HCT116 (cell line): ENCODE results near the gene HCN4. TPM values are rescaled to one million over a fixed set of nuclear protein-coding genes. Genes with fewer than 3 reads are reported as not detected.

Experiments
- ATAC-seq: fragments of 200-7000 bp; cut with Tn5 transposase; 2 replicates; pipeline ENCODE4 v1.9.1; 2020; ENCODE audit warnings: mild to moderate bottlenecking, moderate library complexity
- BruUV-seq: library from RNA; stranded (reverse); fragments of 400-500 nt; replicated peaks from 2 replicates; lab custom pipeline; 2021; lab: Mats Ljungman, UMichigan
- CTCF ChIA-PET: fragments of 300-600 bp; sonication (Branson Sonifier 250); formaldehyde crosslinking; loops from one replicate; lab custom pipeline; 2021; ENCODE audit warnings: antibody characterized with exemption; lab: Charles Lee
- POLR2A ChIA-PET: fragments of 300-600, 350-600 bp; sonication (Branson Sonifier 250); formaldehyde crosslinking; loops from one replicate; lab custom pipeline; 2021; ENCODE audit warnings: antibody characterized with exemption; lab: Charles Lee
- RAD21 ChIA-PET, 2 experiments: fragments of 300-600 bp; sonication (Branson Sonifier 250); formaldehyde crosslinking; loops; one replicate each; lab custom pipeline; 2023; ENCODE audit warnings: low total read pairs in 2 of 2; ENCODE audit not compliant: uncharacterized antibody in 2 of 2, unreplicated experiment in 2 of 2, low non-redundant PET in 1 of 2; lab: Charles Lee
- DNase-seq: peaks from one replicate; pipeline ENCODE4 v3.0.0-alpha.2; 2010; ENCODE audit warnings: low read depth, low spot score
- H2AFZ ChIP-seq: fragments of 200-600 bp; shearing (Covaris generic), sonication (generic); 2 replicates; pipeline ENCODE4 v1.6.1; 2017; ENCODE audit warnings: low read depth, mixed run types, mixed read lengths, antibody characterized with exemption, low read length; ENCODE audit not compliant: poor library complexity, severe bottlenecking
- H3K27ac ChIP-seq: 2 replicates; pipeline ENCODE4 v1.5.1; 2012; ENCODE audit warnings: low read depth, low read length
- H3K27me3 ChIP-seq: fragments of 200-600 bp; sonication (generic); 2 replicates; pipeline ENCODE4 v1.6.1; 2016; ENCODE audit warnings: mixed run types, low read length, mixed read lengths; ENCODE audit not compliant: insufficient read depth
- H3K36me3 ChIP-seq, 2 experiments: fragments of 200-500 bp in 1 of 2; fragments of 200-600 bp in 1 of 2; sonication (Bioruptor generic) in 1 of 2; sonication (generic) in 1 of 2; 2 replicates each; pipeline versions ENCODE4 v1.5.1 to v1.6.1; 2014 to 2016; ENCODE audit warnings: low read length in 2 of 2, inconsistent platforms in 1 of 2, mixed read lengths in 1 of 2, mixed run types in 1 of 2; ENCODE audit not compliant: insufficient read depth in 2 of 2, control insufficient read depth in 1 of 2
- H3K4me1 ChIP-seq, 2 experiments: fragments of 200-600 bp in 1 of 2; sonication (generic) in 1 of 2; 2 replicates each; pipeline versions ENCODE4 v1.5.1 to v1.6.1; 2012 to 2017; ENCODE audit warnings: low read length in 2 of 2, inconsistent platforms in 1 of 2, mild to moderate bottlenecking in 1 of 2, mixed read lengths in 1 of 2, mixed run types in 1 of 2, moderate library complexity in 1 of 2; ENCODE audit not compliant: insufficient read depth in 2 of 2, control insufficient read depth in 1 of 2
- H3K4me2 ChIP-seq: fragments of 200-600 bp; sonication (generic); 2 replicates; pipeline ENCODE4 v1.6.1; 2017; ENCODE audit warnings: mixed run types, low read length, mixed read lengths
- H3K4me3 ChIP-seq, 2 experiments: fragments of 200-600 bp in 1 of 2; sonication (generic) in 1 of 2; replicated peaks in 1 of 2; 2 replicates each; pipeline ENCODE4 v1.5.1; 2011 to 2016; ENCODE audit warnings: low read length in 2 of 2, control low read depth in 1 of 2, low read depth in 1 of 2, mild to moderate bottlenecking in 1 of 2, mixed read lengths in 1 of 2, mixed run types in 1 of 2
- H3K79me2 ChIP-seq: fragments of 200-600 bp; sonication (generic); 2 replicates; pipeline ENCODE4 v1.6.1; 2017; ENCODE audit warnings: mild to moderate bottlenecking, mixed run types, low read length, moderate library complexity, mixed read lengths; ENCODE audit not compliant: insufficient read depth
- H3K9ac ChIP-seq: fragments of 200-600 bp; sonication (generic); 2 replicates; pipeline ENCODE4 v1.6.1; 2016; ENCODE audit warnings: low read length, mixed read lengths
- H3K9me2 ChIP-seq: fragments of 200-600 bp; sonication (generic), shearing (Covaris generic); 2 replicates; pipeline ENCODE4 v1.6.1; 2017; ENCODE audit warnings: mixed run types, mild to moderate bottlenecking, moderate library complexity; ENCODE audit not compliant: insufficient read depth
- H3K9me3 ChIP-seq, 2 experiments: fragments of 200-500 bp in 1 of 2; fragments of 200-600 bp in 1 of 2; sonication (Bioruptor generic) in 1 of 2; sonication (generic) in 1 of 2; 2 replicates each; pipeline ENCODE4 v1.6.1; 2014 to 2017; ENCODE audit warnings: low read length in 2 of 2, mixed read lengths in 2 of 2, inconsistent platforms in 1 of 2, low read depth in 1 of 2, mild to moderate bottlenecking in 1 of 2, mixed run types in 1 of 2, moderate library complexity in 1 of 2; ENCODE audit not compliant: control insufficient read depth in 1 of 2, insufficient read depth in 1 of 2
- H4K20me1 ChIP-seq: fragments of 200-600 bp; sonication (generic), shearing (Covaris generic); 2 replicates; pipeline ENCODE4 v1.6.1; 2017; ENCODE audit warnings: mixed run types, mild to moderate bottlenecking, moderate library complexity; ENCODE audit not compliant: insufficient read depth
- CBX3 ChIP-seq: IDR thresholded peaks from 2 replicates; pipeline ENCODE4 v1.6.1; 2012; ENCODE audit warnings: low read depth
- CEBPB ChIP-seq: IDR thresholded peaks from 2 replicates; pipeline ENCODE4 v1.6.1; 2012; ENCODE audit warnings: low read depth
- EGR1 ChIP-seq: IDR thresholded peaks from 2 replicates; pipeline ENCODE4 v1.6.1; 2012; ENCODE audit warnings: low read depth
- FOSL1 ChIP-seq: IDR thresholded peaks from 2 replicates; pipeline ENCODE4 v1.6.1; 2012; ENCODE audit warnings: low read depth
- RAD21 ChIP-seq: IDR thresholded peaks from 2 replicates; pipeline ENCODE4 v1.6.1; 2012; ENCODE audit warnings: low read depth, mild to moderate bottlenecking
- SP1 ChIP-seq: IDR thresholded peaks from 2 replicates; pipeline ENCODE4 v1.6.1; 2012; ENCODE audit warnings: low read depth
- SRF ChIP-seq: IDR thresholded peaks from 2 replicates; pipeline ENCODE4 v1.6.1; 2012; ENCODE audit warnings: low read depth
- TCF7L2 ChIP-seq: IDR thresholded peaks from 2 replicates; pipeline ENCODE4 v1.7.0; 2011; ENCODE audit warnings: borderline replicate concordance, inconsistent platforms; ENCODE audit not compliant: insufficient read depth, insufficient read length; ENCODE audit errors: extremely low read depth
- YY1 ChIP-seq: IDR thresholded peaks from 2 replicates; pipeline ENCODE4 v1.6.1; 2011; ENCODE audit warnings: low read length, low read depth, moderate library complexity, mild to moderate bottlenecking; ENCODE audit not compliant: insufficient replicate concordance; ENCODE audit errors: extremely low read depth
- ZNF274 ChIP-seq: fragments of 200-500 bp; sonication (Bioruptor generic); IDR thresholded peaks from 2 replicates; pipeline ENCODE4 v1.6.1; 2014; ENCODE audit warnings: mild to moderate bottlenecking, low read depth, low read length, inconsistent platforms
- intact Hi-C: fragments of 100-400 bp; cut with micrococcal nuclease; formaldehyde crosslinking; loops from 2 replicates; pipeline ENCODE4 v1.10.0; 2022
- total RNA-seq: library from RNA; stranded (reverse); gene quantifications from one replicate; pipeline ENCODE4 v1.2.1, GENCODE V29; 2021; ENCODE audit not compliant: unreplicated experiment
- TF ChIP-seq, protein P1 (sequence below): IDR thresholded peaks from 2 replicates; pipeline ENCODE4 v1.6.1; 2012; ENCODE audit warnings: low read depth
- TF ChIP-seq, protein P2 (sequence below): IDR thresholded peaks from 2 replicates; pipeline ENCODE4 v1.6.1; 2012
- TF ChIP-seq, protein P3 (sequence below), 3 experiments: fragments of 200-600 bp in 1 of 3; sonication (generic) in 1 of 3; IDR thresholded peaks in 2 of 3; conservative IDR thresholded peaks in 1 of 3; 2 replicates each; pipeline ENCODE4 v1.5.1; 2012 to 2017; ENCODE audit warnings: low read depth in 2 of 3, low read length in 2 of 3, antibody characterized with exemption in 1 of 3, borderline replicate concordance in 1 of 3, control low read depth in 1 of 3, mild to moderate bottlenecking in 1 of 3, mixed read lengths in 1 of 3, mixed run types in 1 of 3, moderate library complexity in 1 of 3; ENCODE audit not compliant: insufficient read depth in 1 of 3

HCN4 gene
- total RNA-seq, 1 experiment from 2014 or later, result 1.7 TPM

DNA sequence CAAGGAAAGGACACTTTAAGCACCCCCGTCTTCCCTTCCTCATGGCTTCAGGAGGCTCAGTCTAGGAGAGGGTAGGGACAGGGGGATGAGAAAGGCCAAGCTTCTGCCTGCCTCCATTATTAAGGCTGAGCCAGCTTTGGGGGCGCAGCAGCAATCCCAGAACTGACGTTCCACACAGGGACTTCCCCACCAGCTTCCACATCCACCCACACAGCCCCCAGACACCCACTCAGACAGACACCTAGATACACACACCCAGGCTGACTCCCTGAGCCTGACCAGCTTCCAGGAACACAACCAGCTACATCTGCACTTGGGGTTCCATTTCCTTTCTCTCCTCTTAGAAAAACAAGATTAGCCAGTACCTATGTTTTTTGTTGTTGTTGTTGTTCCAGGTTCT is 4.7 kb downstream of the HCN4 start:
- POLR2A ChIA-PET, result no interaction called here

DNA sequence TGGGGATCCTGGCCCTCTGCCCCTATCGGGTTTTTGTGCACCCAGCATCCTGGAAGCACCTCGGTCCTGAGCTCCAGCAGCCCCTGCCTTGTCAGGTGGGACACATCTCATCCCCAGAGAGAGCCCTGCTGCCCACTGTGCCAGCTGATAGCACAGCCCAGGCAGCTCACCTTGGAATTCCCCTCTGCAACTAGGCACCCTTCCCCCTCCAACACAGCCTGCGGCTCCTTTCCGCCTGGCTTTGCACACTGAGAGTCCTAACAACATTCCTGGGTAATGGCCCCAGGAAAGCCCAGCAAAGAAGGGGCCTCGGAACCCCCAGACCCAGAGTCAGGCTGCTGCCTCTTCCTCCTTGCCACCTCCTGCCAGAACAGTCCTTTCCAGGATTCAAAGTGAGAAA is 5.9 kb downstream of the HCN4 start:
- H3K79me2 ChIP-seq, result no peaks in the 10 kb centered on the region
- ChIA-PET POLR2A (no interaction called here), CTCF (no interaction called here), RAD21 (no interaction called here)
- no peaks in the 10 kb centered on the region for H3K36me3 ChIP-seq
- H2AFZ ChIP-seq, result no peak overlapping the region
- TF ChIP-seq, protein P1, sequence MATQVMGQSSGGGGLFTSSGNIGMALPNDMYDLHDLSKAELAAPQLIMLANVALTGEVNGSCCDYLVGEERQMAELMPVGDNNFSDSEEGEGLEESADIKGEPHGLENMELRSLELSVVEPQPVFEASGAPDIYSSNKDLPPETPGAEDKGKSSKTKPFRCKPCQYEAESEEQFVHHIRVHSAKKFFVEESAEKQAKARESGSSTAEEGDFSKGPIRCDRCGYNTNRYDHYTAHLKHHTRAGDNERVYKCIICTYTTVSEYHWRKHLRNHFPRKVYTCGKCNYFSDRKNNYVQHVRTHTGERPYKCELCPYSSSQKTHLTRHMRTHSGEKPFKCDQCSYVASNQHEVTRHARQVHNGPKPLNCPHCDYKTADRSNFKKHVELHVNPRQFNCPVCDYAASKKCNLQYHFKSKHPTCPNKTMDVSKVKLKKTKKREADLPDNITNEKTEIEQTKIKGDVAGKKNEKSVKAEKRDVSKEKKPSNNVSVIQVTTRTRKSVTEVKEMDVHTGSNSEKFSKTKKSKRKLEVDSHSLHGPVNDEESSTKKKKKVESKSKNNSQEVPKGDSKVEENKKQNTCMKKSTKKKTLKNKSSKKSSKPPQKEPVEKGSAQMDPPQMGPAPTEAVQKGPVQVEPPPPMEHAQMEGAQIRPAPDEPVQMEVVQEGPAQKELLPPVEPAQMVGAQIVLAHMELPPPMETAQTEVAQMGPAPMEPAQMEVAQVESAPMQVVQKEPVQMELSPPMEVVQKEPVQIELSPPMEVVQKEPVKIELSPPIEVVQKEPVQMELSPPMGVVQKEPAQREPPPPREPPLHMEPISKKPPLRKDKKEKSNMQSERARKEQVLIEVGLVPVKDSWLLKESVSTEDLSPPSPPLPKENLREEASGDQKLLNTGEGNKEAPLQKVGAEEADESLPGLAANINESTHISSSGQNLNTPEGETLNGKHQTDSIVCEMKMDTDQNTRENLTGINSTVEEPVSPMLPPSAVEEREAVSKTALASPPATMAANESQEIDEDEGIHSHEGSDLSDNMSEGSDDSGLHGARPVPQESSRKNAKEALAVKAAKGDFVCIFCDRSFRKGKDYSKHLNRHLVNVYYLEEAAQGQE, result no peak
- TF ChIP-seq, protein P2, sequence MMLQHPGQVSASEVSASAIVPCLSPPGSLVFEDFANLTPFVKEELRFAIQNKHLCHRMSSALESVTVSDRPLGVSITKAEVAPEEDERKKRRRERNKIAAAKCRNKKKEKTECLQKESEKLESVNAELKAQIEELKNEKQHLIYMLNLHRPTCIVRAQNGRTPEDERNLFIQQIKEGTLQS, result no peak
- no peak for TF ChIP-seq ZNF274
- TF ChIP-seq CBX3, result no peak
- TF ChIP-seq CEBPB, result no peak
- ATAC-seq, result no peak
- H3K9ac ChIP-seq, result no peak overlapping the region
- no peak for DNase-seq
- no TSS peak for BruUV-seq
- H3K27ac ChIP-seq, result no peak overlapping the region
- no peaks in the 10 kb centered on the region for H4K20me1 ChIP-seq
- no peaks in the 10 kb centered on the region for H3K4me1 ChIP-seq
- H3K4me2 ChIP-seq, result no peak overlapping the region
- intact Hi-C loops, result no loop called here
- no peak overlapping the region for H3K4me3 ChIP-seq
- no peaks in the 10 kb centered on the region for H3K27me3 ChIP-seq
- no peaks in the 10 kb centered on the region for H3K9me2 ChIP-seq
- H3K9me3 ChIP-seq, result no peaks in the 10 kb centered on the region

More for the DNA sequence above, 4.7 kb downstream of the HCN4 start:
- intact Hi-C loops, result no loop called here
- Histone ChIP-seq H3K27ac (no peak overlapping the region), H3K4me1 (no peaks in the 10 kb centered on the region), H3K4me3 (no peak overlapping the region), H3K27me3 (no peaks in the 10 kb centered on the region), H3K9me2 (no peaks in the 10 kb centered on the region), H3K4me2 (no peak overlapping the region), H3K36me3 (no peaks in the 10 kb centered on the region), H4K20me1 (no peaks in the 10 kb centered on the region), H3K9me3 (no peaks in the 10 kb centered on the region), H3K9ac (no peak overlapping the region), H3K79me2 (no peaks in the 10 kb centered on the region), H2AFZ (no peak overlapping the region)
- no peak for DNase-seq
- RAD21 ChIA-PET, result no interaction called here
- BruUV-seq, result no TSS peak
- CTCF ChIA-PET, result no interaction called here
- TF ChIP-seq SP1 (no peak), TCF7L2 (no peak), YY1 (no peak), RAD21 (no peak), CEBPB (no peak), EGR1 (no peak), FOSL1 (no peak), SRF (no peak)
- TF ChIP-seq, protein P2, result no peak
- TF ChIP-seq, protein P3, sequence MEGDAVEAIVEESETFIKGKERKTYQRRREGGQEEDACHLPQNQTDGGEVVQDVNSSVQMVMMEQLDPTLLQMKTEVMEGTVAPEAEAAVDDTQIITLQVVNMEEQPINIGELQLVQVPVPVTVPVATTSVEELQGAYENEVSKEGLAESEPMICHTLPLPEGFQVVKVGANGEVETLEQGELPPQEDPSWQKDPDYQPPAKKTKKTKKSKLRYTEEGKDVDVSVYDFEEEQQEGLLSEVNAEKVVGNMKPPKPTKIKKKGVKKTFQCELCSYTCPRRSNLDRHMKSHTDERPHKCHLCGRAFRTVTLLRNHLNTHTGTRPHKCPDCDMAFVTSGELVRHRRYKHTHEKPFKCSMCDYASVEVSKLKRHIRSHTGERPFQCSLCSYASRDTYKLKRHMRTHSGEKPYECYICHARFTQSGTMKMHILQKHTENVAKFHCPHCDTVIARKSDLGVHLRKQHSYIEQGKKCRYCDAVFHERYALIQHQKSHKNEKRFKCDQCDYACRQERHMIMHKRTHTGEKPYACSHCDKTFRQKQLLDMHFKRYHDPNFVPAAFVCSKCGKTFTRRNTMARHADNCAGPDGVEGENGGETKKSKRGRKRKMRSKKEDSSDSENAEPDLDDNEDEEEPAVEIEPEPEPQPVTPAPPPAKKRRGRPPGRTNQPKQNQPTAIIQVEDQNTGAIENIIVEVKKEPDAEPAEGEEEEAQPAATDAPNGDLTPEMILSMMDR (IDR thresholded peaks at IDR 0.05 in 2 of 3, conservative IDR thresholded peaks at IDR 0.05 in 1 of 3; ENCODE audit: borderline replicate concordance in 1 of 3, insufficient read depth in 1 of 3, low read depth in 2 of 3, low read length in 2 of 3), result no peak
- no peak for ATAC-seq
